ENCODE data around the gene COMMD10. TPM values are rescaled to one million over a fixed set of nuclear protein-coding genes. Genes with fewer than 3 reads are reported as not detected.

COMMD10 gene
- total and polyA plus RNA-seq, 12 donors: 20.0 to 69.4 (median 35.0) TPM

- Histone ChIP-seq H3K4me3 (no peak overlapping the region), H3K36me3 (replicated peaks in 1 of 2) (no peaks in the 10 kb centered on the region), H3K27me3 (no peaks in the 10 kb centered on the region), H3K9me3 (replicated peaks in 1 of 3) (no peaks in the 10 kb centered on the region), H3K27ac (no peak overlapping the region), H3K4me1 (replicated peaks in 1 of 2) (no peaks in the 10 kb centered on the region)
- no peak for TF ChIP-seq CTCF (IDR thresholded peaks at IDR 0.05)
- no peak for TF ChIP-seq POLR2A (IDR thresholded peaks at IDR 0.05)
- intact Hi-C loops (cut with DNase I): no loop called here
- DNase-seq: no peak
Measured at GRCh38 chr5:116212225-116212624, 127.4 kb downstream of the COMMD10 start.

GRCh38 chr5:116216246-116216645 is 131.4 kb downstream of the COMMD10 start:
- intact Hi-C loops (cut with DNase I): no loop called here
- DNase-seq: no peak
- no peak overlapping the region for H3K4me3 ChIP-seq
- H3K36me3 ChIP-seq (replicated peaks in 1 of 2): no peaks in the 10 kb centered on the region
- no peaks in the 10 kb centered on the region for H3K4me1 ChIP-seq (replicated peaks in 1 of 2)
- TF ChIP-seq CTCF (IDR thresholded peaks at IDR 0.05): no peak
- TF ChIP-seq POLR2A (IDR thresholded peaks at IDR 0.05): no peak
- H3K27me3 ChIP-seq: no peaks in the 10 kb centered on the region
- H3K27ac ChIP-seq: no peak overlapping the region
- WGBS, 4 donors: 94 to 98% (median 97%) methylated on average over 5 of the region's 5 CpGs
- no peaks in the 10 kb centered on the region for H3K9me3 ChIP-seq (replicated peaks in 1 of 3)

- H3K9me3 ChIP-seq (replicated peaks in 1 of 3): no peaks in the 10 kb centered on the region
- no peak for TF ChIP-seq CTCF (IDR thresholded peaks at IDR 0.05)
- TF ChIP-seq POLR2A (IDR thresholded peaks at IDR 0.05): no peak
- H3K4me1 ChIP-seq (replicated peaks in 1 of 2): no peaks in the 10 kb centered on the region
- H3K36me3 ChIP-seq (replicated peaks in 1 of 2): no peaks in the 10 kb centered on the region
- no peaks in the 10 kb centered on the region for H3K27me3 ChIP-seq
- H3K4me3 ChIP-seq: no peak overlapping the region
- no peak overlapping the region for H3K27ac ChIP-seq
- DNase-seq: no peak
- intact Hi-C loops (cut with DNase I): no loop called here
Measured at GRCh38 chr5:116225281-116225922, 140.6 kb downstream of the COMMD10 start.

GRCh38 chr5:116229131-116229689 is 144.4 kb downstream of the COMMD10 start:
- 51 to 77% (median 60%) methylated on average over 3 of the region's 3 CpGs for WGBS, 4 donors
- Histone ChIP-seq H3K27ac (no peak overlapping the region), H3K9me3 (replicated peaks in 1 of 3) (no peaks in the 10 kb centered on the region), H3K27me3 (no peaks in the 10 kb centered on the region), H3K4me3 (no peak overlapping the region), H3K4me1 (replicated peaks in 1 of 2) (no peaks in the 10 kb centered on the region), H3K36me3 (replicated peaks in 1 of 2) (no peaks in the 10 kb centered on the region)
- intact Hi-C loops (cut with DNase I): no loop called here
- DNase-seq: no peak
- TF ChIP-seq CTCF (IDR thresholded peaks at IDR 0.05) (no peak), POLR2A (IDR thresholded peaks at IDR 0.05) (no peak)

Data from adrenal gland (tissue), 12 donors.